Stimulated activated CD4-positive, alpha-beta T cell treated with anti-CD3 and anti-CD28 coated beads, Interleukin-12 subunit alpha, Interleukin-12 subunit beta, amount 100 ng/mL, for 24 hours (primary cell): ENCODE data around the gene HTRA3.

Experiments used
- DNase-seq, 2 experiments: peaks; one replicate each; pipeline ENCODE4 v3.0.0-alpha.2; 2020; ENCODE audit warnings: low read depth in 2 of 2

Gene HTRA3

DNA sequence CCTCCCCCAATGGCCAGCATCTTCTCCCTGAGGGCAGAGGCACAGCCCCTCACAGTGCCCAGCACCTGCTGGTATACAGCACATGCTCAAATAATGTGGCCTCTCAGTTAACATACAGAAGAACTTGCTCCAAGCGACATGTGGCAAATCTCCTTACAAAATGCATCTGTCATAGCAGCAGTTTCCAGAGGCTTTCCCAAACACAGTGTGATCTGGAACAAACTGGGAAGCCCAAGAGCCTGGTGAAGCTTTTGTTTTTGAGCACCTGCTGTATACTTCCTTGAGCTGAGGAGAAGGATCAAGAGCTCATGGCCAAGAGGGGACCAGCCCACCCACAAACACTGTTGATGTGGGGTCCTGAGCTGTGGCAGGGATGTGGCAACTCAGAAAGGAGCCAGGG, 34.8 kb upstream of the HTRA3 start:
- no peak for DNase-seq

DNA sequence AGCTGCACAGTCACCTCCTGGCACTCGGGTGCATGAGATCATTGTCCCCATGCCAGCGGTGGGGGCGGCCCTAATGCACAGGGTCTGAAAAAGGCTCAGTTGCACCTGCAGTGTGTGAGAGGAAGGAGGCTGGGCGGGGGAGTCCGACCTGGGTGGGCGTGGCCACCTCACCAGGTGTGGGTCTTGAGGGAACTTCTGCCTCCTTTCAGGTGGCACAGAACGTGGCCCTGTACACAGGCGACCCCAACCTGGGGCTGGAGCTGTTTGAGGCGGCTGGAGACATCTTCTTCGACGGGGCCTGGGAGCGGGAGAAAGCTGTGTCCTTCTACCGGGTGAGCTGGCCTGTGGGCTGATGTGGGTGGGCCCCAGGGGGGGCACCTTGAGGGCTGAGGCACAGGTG, 34.3 kb upstream of the HTRA3 start:
- no peak for DNase-seq

DNA sequence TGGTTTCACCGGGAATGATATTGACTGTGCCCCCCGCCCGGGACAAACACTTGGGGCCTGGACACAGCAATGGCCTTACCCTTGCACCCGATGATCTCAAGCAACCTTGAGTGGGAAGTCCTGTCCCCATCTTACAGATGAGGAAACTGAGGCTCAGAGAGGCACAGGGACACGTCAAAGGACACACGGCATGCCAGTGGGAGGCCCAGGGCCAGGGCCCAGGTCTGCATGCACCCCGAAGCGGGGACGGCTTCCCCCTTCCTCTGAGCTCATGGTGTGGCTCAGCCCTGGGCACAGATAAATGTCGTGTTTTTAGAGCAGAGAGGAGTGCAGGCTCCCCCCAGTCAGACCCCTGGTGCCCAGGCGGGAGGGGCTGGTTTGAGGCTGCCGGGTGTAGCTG, 33.9 kb upstream of the HTRA3 start:
- DNase-seq: no peak

- DNase-seq: no peak
These were observed 33.2 kb upstream of the HTRA3 start for GRCh38 chr4:8236106-8236919.

DNA sequence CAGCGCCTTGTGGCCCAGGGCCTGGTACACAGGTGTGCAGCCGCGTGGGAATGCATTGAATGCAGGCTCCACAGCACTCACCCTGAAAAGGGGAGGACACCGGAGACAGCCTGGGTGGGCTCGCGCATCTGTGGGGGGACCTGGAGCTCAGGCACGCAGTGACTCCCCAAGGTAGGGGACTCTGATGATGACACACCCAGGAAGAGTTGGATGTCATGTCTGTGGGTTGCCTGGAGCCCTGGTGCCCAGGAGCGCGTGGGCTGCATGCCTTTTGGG, 32.7 kb upstream of the HTRA3 start:
- DNase-seq: no peak

GRCh38 chr4:8237256-8237989, 32.1 kb upstream of the HTRA3 start:
- no peak for DNase-seq

DNA sequence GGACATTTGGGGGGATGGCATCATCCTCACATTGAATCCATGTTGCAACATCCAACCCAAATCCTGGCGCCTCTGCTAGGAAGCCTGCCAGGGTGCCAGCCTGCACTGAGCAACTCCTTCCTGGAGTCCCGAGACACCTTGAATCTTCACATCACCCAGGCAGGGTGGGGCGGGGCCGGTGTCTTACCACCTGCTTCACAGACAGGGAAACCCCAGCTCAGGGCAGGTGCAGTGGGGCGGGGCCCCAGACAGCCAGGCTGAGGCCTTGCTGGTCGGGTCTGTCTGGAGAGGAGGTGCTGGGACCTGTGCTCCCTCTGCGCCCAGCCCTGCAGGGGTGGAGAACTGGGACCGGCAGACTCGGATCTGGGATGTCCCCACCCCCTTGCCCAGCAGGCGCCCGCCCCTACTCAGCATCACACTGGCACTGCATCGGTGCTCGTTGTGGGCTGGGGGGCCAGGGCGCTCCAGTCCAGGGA, 31.5 kb upstream of the HTRA3 start:
- no peak for DNase-seq

DNA sequence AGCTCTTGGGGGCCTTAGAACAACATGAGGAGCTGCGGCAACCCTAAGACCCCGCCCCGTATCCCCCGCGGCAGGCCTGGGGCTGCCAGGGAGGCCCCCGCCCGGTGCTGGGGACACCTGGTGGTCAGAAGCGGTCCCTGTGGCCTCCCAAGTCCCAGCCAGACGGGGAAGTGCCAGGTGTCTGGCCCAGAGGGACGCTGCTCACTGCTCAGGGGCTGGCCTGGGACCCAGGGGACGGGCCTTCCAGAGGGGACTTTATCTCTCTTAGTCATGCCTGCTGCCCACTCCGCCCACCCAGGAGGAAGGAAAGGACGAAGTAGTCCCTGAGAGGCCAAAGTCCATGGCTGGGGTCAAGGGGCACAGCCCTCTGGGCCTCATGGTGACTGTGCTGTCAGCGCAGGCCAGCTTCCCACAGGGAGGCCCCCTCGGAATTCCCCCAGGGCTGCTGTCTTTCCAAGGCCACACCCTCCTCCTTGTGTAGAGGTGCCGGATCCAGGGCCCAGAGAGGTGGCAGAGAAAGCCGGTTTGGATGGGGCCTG, 31.0 kb upstream of the HTRA3 start:
- DNase-seq: no peak

GRCh38 chr4:8239226-8239625, 30.3 kb upstream of the HTRA3 start:
- no peak for DNase-seq

- no peak for DNase-seq
These were observed 29.9 kb upstream of the HTRA3 start for GRCh38 chr4:8239661-8240060.

- DNase-seq: no peak
These were observed 29.1 kb upstream of the HTRA3 start for GRCh38 chr4:8240211-8241041.

GRCh38 chr4:8241211-8241779, 28.3 kb upstream of the HTRA3 start:
- DNase-seq: no peak

- peak; percentile 65 to 81 for DNase-seq
These were observed 27.5 kb upstream of the HTRA3 start for GRCh38 chr4:8241895-8242696.

- DNase-seq: no peak
These were observed 26.6 kb upstream of the HTRA3 start for GRCh38 chr4:8242782-8243560.

GRCh38 chr4:8244001-8244757, 25.4 kb upstream of the HTRA3 start:
- no peak for DNase-seq

GRCh38 chr4:8244931-8245460, 24.6 kb upstream of the HTRA3 start:
- no peak for DNase-seq

- no peak for DNase-seq
These were observed 23.4 kb upstream of the HTRA3 start for GRCh38 chr4:8245884-8246833.
